Upper lobe of left lung (tissue), 6 donors: ENCODE measurements around the gene ATP6AP2. TPM values are rescaled to one million over a fixed set of nuclear protein-coding genes. Genes with fewer than 3 reads are reported as not detected.

ENCODE experiments used
- ATAC-seq, 2 donors: fragments of 200-7000 bp; cut with Tn5 transposase; one replicate each; pipeline ENCODE4 v1.9.1; 2022; ENCODE audit warnings: mild to moderate bottlenecking in 2 of 2, moderate library complexity in 2 of 2; ENCODE audit not compliant: low FRiP score in 2 of 2
- DNase-seq, 2 donors: peaks; one replicate each; pipeline ENCODE4 v3.0.0-alpha.2; 2019 to 2020
- H3K27ac ChIP-seq, 4 donors: fragments of 200-600 bp; sonication (generic); one replicate each; pipeline ENCODE4 v1.5.1; 2016 to 2019
- H3K27me3 ChIP-seq, 4 donors: fragments of 200-600 bp; sonication (generic); one replicate each; pipeline ENCODE4 v1.5.1; 2017 to 2019
- H3K36me3 ChIP-seq, 4 donors: fragments of 200-600 bp; sonication (generic); one replicate each; pipeline ENCODE4 v1.5.1; 2016 to 2019
- H3K4me1 ChIP-seq, 4 donors: fragments of 200-600 bp; sonication (generic); one replicate each; pipeline ENCODE4 v1.5.1; 2018 to 2019
- H3K4me3 ChIP-seq, 4 donors: fragments of 200-600 bp; sonication (generic); one replicate each; pipeline ENCODE4 v1.5.1; 2017 to 2019; ENCODE audit warnings: mild to moderate bottlenecking in 2 of 4, moderate library complexity in 1 of 4
- H3K9me3 ChIP-seq, 4 donors: fragments of 200-600 bp; sonication (generic); one replicate each; pipeline ENCODE4 v1.5.1; 2018 to 2019
- EP300 ChIP-seq, 4 donors: sonication (generic); formaldehyde crosslinking; IDR thresholded peaks; one replicate each; pipeline ENCODE4 v1.5.1; 2017; ENCODE audit warnings: antibody characterized with exemption in 4 of 4, control low read depth in 2 of 4
- POLR2A ChIP-seq, 4 donors: fragments of 450-650 bp; IDR thresholded peaks; one replicate each; pipeline ENCODE4 v1.5.1; 2016 to 2017; ENCODE audit warnings: antibody characterized with exemption in 4 of 4, mild to moderate bottlenecking in 2 of 4
- POLR2AphosphoS5 ChIP-seq, 2 donors: sonication (generic); formaldehyde crosslinking; IDR thresholded peaks; one replicate each; pipeline ENCODE4 v1.5.1; 2017; ENCODE audit warnings: antibody characterized with exemption in 2 of 2
- WGBS, 2 donors: methylation state at CpG; one replicate each; pipeline ENCODE4 v1.1.5; 2017 to 2018; 5-methylcytosine and 5-hydroxymethylcytosine counted together
- total RNA-seq, 6 donors: library from RNA; depleted of rRNA in 4 of 6; stranded (reverse); fragments of >200 nt in 4 of 6; gene quantifications; one replicate each; pipeline versions ENCODE4 v1.1.0 to v1.2.1, GENCODE V29; 2016 to 2021
- TF ChIP-seq, protein P1 (sequence below), 6 experiments: fragments of 450-650 bp in 4 of 6; fragments of 200-600 bp in 2 of 6; sonication (generic) in 2 of 6; IDR thresholded peaks; one replicate each; pipeline ENCODE4 v1.5.1; 2016 to 2019; ENCODE audit warnings: antibody characterized with exemption in 6 of 6
- donor health status: DM: no; HTN: no; CAD: no; lungs with moderate emphysema.
- donor health status: DM: no; HTN: yes; CAD: no; lungs with severe emphysema.

The ATP6AP2 gene
- total RNA-seq, 6 donors from 2014 or later = 35.6 to 132 (median 98.4) TPM

GRCh38 chrX:40628506-40628905 is 47.7 kb downstream of the ATP6AP2 start:
- no peaks in the 10 kb centered on the region for H3K9me3 ChIP-seq
- H3K27me3 ChIP-seq = no peaks in the 10 kb centered on the region
- H3K4me1 ChIP-seq = no peaks in the 10 kb centered on the region
- ATAC-seq (no peak), DNase-seq (no peak)
- H3K27ac ChIP-seq = no peak overlapping the region
- TF ChIP-seq EP300 (IDR thresholded peaks at IDR 0.05) (no peak), POLR2AphosphoS5 (IDR thresholded peaks at IDR 0.05) (no peak), POLR2A (IDR thresholded peaks at IDR 0.05) (no peak)
- TF ChIP-seq, protein P1, sequence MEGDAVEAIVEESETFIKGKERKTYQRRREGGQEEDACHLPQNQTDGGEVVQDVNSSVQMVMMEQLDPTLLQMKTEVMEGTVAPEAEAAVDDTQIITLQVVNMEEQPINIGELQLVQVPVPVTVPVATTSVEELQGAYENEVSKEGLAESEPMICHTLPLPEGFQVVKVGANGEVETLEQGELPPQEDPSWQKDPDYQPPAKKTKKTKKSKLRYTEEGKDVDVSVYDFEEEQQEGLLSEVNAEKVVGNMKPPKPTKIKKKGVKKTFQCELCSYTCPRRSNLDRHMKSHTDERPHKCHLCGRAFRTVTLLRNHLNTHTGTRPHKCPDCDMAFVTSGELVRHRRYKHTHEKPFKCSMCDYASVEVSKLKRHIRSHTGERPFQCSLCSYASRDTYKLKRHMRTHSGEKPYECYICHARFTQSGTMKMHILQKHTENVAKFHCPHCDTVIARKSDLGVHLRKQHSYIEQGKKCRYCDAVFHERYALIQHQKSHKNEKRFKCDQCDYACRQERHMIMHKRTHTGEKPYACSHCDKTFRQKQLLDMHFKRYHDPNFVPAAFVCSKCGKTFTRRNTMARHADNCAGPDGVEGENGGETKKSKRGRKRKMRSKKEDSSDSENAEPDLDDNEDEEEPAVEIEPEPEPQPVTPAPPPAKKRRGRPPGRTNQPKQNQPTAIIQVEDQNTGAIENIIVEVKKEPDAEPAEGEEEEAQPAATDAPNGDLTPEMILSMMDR (IDR thresholded peaks at IDR 0.05) = no peak
- H3K36me3 ChIP-seq = peaks cover 0 to 70% (median 25%) of the 10 kb centered on the region in 4 donors
- H3K4me3 ChIP-seq = no peak overlapping the region
- WGBS, 2 donors = 81 to 91% methylated on average over 5 of the region's 5 CpGs

- H3K27ac ChIP-seq = no peak overlapping the region
- H3K9me3 ChIP-seq = no peaks in the 10 kb centered on the region
- no peaks in the 10 kb centered on the region for H3K4me1 ChIP-seq
- WGBS, 2 donors = 90 to 96% methylated on average over 4 of the region's 4 CpGs
- H3K36me3 ChIP-seq = peaks cover 0 to 96% (median 38%) of the 10 kb centered on the region in 4 donors
- DNase-seq = no peak
- ATAC-seq = no peak
- no peak overlapping the region for H3K4me3 ChIP-seq
- TF ChIP-seq, protein P1 (IDR thresholded peaks at IDR 0.05) = no peak
- no peak for TF ChIP-seq POLR2AphosphoS5 (IDR thresholded peaks at IDR 0.05)
- no peaks in the 10 kb centered on the region for H3K27me3 ChIP-seq
Measured at GRCh38 chrX:40632199-40632598, 51.4 kb downstream of the ATP6AP2 start.

DNA sequence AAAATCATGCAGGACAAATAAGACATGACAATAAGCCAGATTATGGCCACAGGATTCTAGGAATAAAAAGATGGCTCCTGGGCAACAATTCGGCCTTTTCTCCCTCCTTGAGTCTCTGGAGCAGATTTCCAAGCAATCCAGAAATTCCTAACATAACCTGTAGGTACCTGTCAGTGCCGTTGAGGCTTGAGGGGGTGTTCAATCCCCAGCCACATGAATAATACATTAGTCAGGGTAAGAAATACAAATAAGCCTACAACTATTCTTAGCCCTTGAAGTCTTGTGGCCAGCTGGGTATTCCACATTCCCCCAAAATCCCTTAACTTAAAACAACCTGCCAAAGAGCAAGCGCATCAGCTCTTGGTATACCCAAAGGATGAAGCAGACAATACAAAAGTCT is 56.9 kb downstream of the ATP6AP2 start:
- TF ChIP-seq POLR2AphosphoS5 (IDR thresholded peaks at IDR 0.05) (no peak), EP300 (IDR thresholded peaks at IDR 0.05) (no peak), POLR2A (IDR thresholded peaks at IDR 0.05) (no peak)
- TF ChIP-seq, protein P1 (IDR thresholded peaks at IDR 0.05) = no peak
- Histone ChIP-seq H3K36me3 (peaks cover 0 to 80% (median 21%) of the 10 kb centered on the region in 4 donors), H3K4me3 (no peak overlapping the region), H3K27ac (peak overlapping the region in 1 of 4 donors; percentile 2), H3K27me3 (no peaks in the 10 kb centered on the region), H3K4me1 (peaks cover 0 to 17% (median 11%) of the 10 kb centered on the region in 4 donors), H3K9me3 (no peaks in the 10 kb centered on the region)
- no peak for ATAC-seq
- DNase-seq = no peak
- 82 to 87% methylated on average over 3 of the region's 3 CpGs for WGBS, 2 donors

- Histone ChIP-seq H3K4me1 (peaks cover 6 to 66% (median 37%) of the 10 kb centered on the region in 4 donors), H3K9me3 (no peaks in the 10 kb centered on the region), H3K27me3 (no peaks in the 10 kb centered on the region), H3K36me3 (peaks cover 0 to 16% (median 0%) of the 10 kb centered on the region in 4 donors), H3K4me3 (peak overlapping the region in 2 of 4 donors; percentile 33 to 43), H3K27ac (peak overlapping the region; percentile 78 to 82 (median 82))
- DNase-seq (peak in 1 of 2 donors; percentile 32), ATAC-seq (peak in 1 of 2 donors; percentile 57)
- whole genome bisulfite sequencing, 2 donors = 21 to 29% methylated on average over 5 of the region's 5 CpGs
- TF ChIP-seq POLR2AphosphoS5 (IDR thresholded peaks at IDR 0.05) = peak; percentile 18 to 58
- TF ChIP-seq, protein P1 (IDR thresholded peaks at IDR 0.05) = no peak
Measured at GRCh38 chrX:40644176-40644575, 63.4 kb downstream of the ATP6AP2 start.

DNA sequence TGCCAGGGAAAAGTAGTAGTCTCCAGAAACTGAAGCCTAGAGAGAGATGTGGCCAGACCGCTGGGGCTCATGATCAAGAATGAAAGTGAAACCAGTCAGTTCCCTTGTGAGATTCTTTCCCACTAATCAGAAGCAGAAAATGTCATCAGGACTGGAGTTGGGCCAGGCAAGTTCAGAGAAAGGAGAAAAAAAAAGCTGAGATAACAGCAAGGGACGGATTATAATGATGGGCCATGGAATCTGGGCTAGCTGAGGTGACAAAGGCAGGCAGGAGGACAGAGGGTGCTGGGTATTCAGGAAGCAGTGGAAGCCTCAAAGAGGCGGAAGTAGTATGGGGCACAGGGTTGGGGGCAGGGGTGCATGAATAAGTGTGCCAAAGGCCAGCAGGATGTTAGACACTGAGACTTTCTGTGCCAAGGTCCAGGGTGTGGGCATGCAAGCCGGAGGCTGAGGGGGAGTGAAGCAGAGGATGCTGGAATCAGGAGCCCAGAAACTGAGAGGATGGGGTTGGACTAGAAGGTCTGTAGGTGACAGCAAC is 64.1 kb downstream of the ATP6AP2 start:
- peaks cover 0 to 9% (median 0%) of the 10 kb centered on the region in 4 donors for H3K36me3 ChIP-seq
- H3K9me3 ChIP-seq = no peaks in the 10 kb centered on the region
- H3K4me1 ChIP-seq = peaks cover 6 to 66% (median 37%) of the 10 kb centered on the region in 4 donors
- DNase-seq = peak in 1 of 2 donors; percentile 71
- peak overlapping the region in 3 of 4 donors; percentile 32 to 43 (median 33) for H3K4me3 ChIP-seq
- WGBS, 2 donors = 2 to 14% methylated on average over 4 of the region's 4 CpGs
- no peaks in the 10 kb centered on the region for H3K27me3 ChIP-seq
- TF ChIP-seq POLR2A (IDR thresholded peaks at IDR 0.05) (peak in 1 of 4 donors; percentile 18), EP300 (IDR thresholded peaks at IDR 0.05) (peak in 1 of 4 donors; percentile 36), POLR2AphosphoS5 (IDR thresholded peaks at IDR 0.05) (peak; percentile 63 to 79)
- TF ChIP-seq, protein P1 (IDR thresholded peaks at IDR 0.05) = no peak
- peak; percentile 61 to 82 for ATAC-seq
- peak overlapping the region; percentile 78 to 82 (median 82) for H3K27ac ChIP-seq
